CD4-positive, alpha-beta memory T cell (primary cell): Measurements from ENCODE around the gene TRIM8. TPM values are rescaled to one million over a fixed set of nuclear protein-coding genes. Genes with fewer than 3 reads are reported as not detected.
A peak's percentile ranks its signal among the peaks of the same experiment; 100 is the strongest.

ENCODE experiments used
- CTCF ChIA-PET: fragments of 350-600 bp; sonication (Branson Sonifier 250); formaldehyde crosslinking; loops from one replicate; lab custom pipeline; 2021; ENCODE audit warnings: inconsistent platforms; ENCODE audit not compliant: partially characterized antibody; lab: Charles Lee
- POLR2A ChIA-PET: fragments of 350-600 bp; sonication (Branson Sonifier 250); formaldehyde crosslinking; loops from one replicate; lab custom pipeline; 2021; ENCODE audit not compliant: partially characterized antibody; lab: Charles Lee
- DNase-seq, 5 donors: peaks; one replicate each; pipeline versions ENCODE4 v3.0.0 to v3.0.0-alpha.2; 2020 to 2022; ENCODE audit warnings: mixed read lengths in 1 of 5
- H3K27ac ChIP-seq: one replicate; pipeline ENCODE4 v1.7.0; 2013; ENCODE audit warnings: low read depth, low read length
- H3K27me3 ChIP-seq: 2 replicates; pipeline ENCODE4 v1.7.0; 2013; ENCODE audit warnings: mild to moderate bottlenecking, low read length, moderate library complexity; ENCODE audit not compliant: insufficient read depth
- H3K36me3 ChIP-seq: 2 replicates; pipeline ENCODE4 v1.7.0; 2013; ENCODE audit warnings: mild to moderate bottlenecking, low read length, moderate library complexity; ENCODE audit not compliant: insufficient read depth
- H3K4me1 ChIP-seq: 2 replicates; pipeline ENCODE4 v1.7.0; 2013; ENCODE audit warnings: mild to moderate bottlenecking, low read length, moderate library complexity; ENCODE audit not compliant: insufficient read depth
- H3K4me3 ChIP-seq, 2 donors: one replicate each; pipeline ENCODE4 v1.7.0; 2013; ENCODE audit warnings: low read length in 2 of 2, mild to moderate bottlenecking in 1 of 2
- H3K9me3 ChIP-seq, 2 donors: one replicate each; pipeline ENCODE4 v1.7.0; 2013; ENCODE audit warnings: low read length in 2 of 2, control low read depth in 1 of 2; ENCODE audit not compliant: control insufficient read depth in 1 of 2
- H3K27ac Mint-ChIP-seq, 7 donors: one replicate each; pipeline ENCODE4 v1.8.0; 2020 to 2021; ENCODE audit warnings: mixed read lengths in 7 of 7, mild to moderate bottlenecking in 6 of 7, inconsistent platforms in 3 of 7, moderate library complexity in 3 of 7
- H3K27me3 Mint-ChIP-seq, 2 donors: one replicate each; pipeline ENCODE4 v1.8.0; 2020 to 2021; ENCODE audit warnings: mixed read lengths in 2 of 2
- H3K36me3 Mint-ChIP-seq, 2 donors: one replicate each; pipeline ENCODE4 v1.8.0; 2020 to 2021; ENCODE audit warnings: mixed read lengths in 2 of 2, inconsistent platforms in 1 of 2, mild to moderate bottlenecking in 1 of 2
- H3K4me1 Mint-ChIP-seq, 4 donors: one replicate each; pipeline ENCODE4 v1.8.0; 2020 to 2021; ENCODE audit warnings: mixed read lengths in 4 of 4, mild to moderate bottlenecking in 1 of 4
- H3K4me3 Mint-ChIP-seq, 8 donors: one replicate each; pipeline ENCODE4 v1.8.0; 2020 to 2021; ENCODE audit warnings: mixed read lengths in 8 of 8, mild to moderate bottlenecking in 7 of 8, moderate library complexity in 6 of 8, inconsistent platforms in 3 of 8
- H3K9me3 Mint-ChIP-seq, 8 donors: one replicate each; pipeline ENCODE4 v1.8.0; 2020 to 2021; ENCODE audit warnings: mixed read lengths in 8 of 8, mild to moderate bottlenecking in 5 of 8, inconsistent platforms in 3 of 8, moderate library complexity in 1 of 8
- intact Hi-C: fragments of 100-400 bp; cut with micrococcal nuclease; formaldehyde crosslinking; loops from one replicate; pipeline ENCODE4 v1.15.1; 2023
- polyA plus RNA-seq, 2 donors: library from polyadenylated mRNA; unstranded; fragments of 300-500 nt; fragmentation: Illumina TruSeq; gene quantifications; one replicate each; pipeline ENCODE4 v1.2.3, GENCODE V29; 2021
- total RNA-seq, 2 experiments: library from RNA; stranded (reverse); gene quantifications; one replicate each; pipeline ENCODE4 v1.2.3, GENCODE V29; 2021

The TRIM8 gene
- total and polyA plus RNA-seq, 4 experiments from 2014 or later, result 33.0 to 71.6 (median 62.4) TPM

GRCh38 chr10:102608487-102608886 is 35.8 kb upstream of the TRIM8 start:
- Mint-ChIP-seq H3K27me3 (no peaks in the 10 kb centered on the region), H3K36me3 (peaks cover 11 to 14% of the 10 kb centered on the region in 2 donors), H3K4me3 (no peak overlapping the region), H3K27ac (peak overlapping the region in 6 of 7 donors; percentile 16 to 66 (median 42)), H3K9me3 (no peaks in the 10 kb centered on the region), H3K4me1 (peaks cover 27 to 53% (median 33%) of the 10 kb centered on the region in 4 donors)
- intact Hi-C loops, result no loop called here
- no peaks in the 10 kb centered on the region for H3K27me3 ChIP-seq
- ChIA-PET POLR2A (interaction anchor here (0.7 to 1.0 kb wide), 2 partner anchors 23 to 36 kb away, joined by 3 to 4 read pairs; partner anchors contain the start of gene TRIM8), CTCF (interaction anchor here (0.7 to 3.2 kb wide), 2 partner anchors 36 to 110 kb away, joined by 3 to 10 read pairs; partner anchors contain the start of gene TRIM8)
- no peak overlapping the region for H3K27ac ChIP-seq
- H3K4me3 ChIP-seq, result no peak overlapping the region
- DNase-seq, result no peak
- peaks cover 38% of the 10 kb centered on the region for H3K4me1 ChIP-seq
- H3K9me3 ChIP-seq, result no peaks in the 10 kb centered on the region
- peaks cover 9% of the 10 kb centered on the region for H3K36me3 ChIP-seq

GRCh38 chr10:102610441-102610887 is 33.8 kb upstream of the TRIM8 start:
- DNase-seq, result peak; percentile 33 to 58 (median 45)
- Histone ChIP-seq H3K27me3 (no peaks in the 10 kb centered on the region), H3K27ac (peak overlapping the region; percentile 27), H3K36me3 (no peaks in the 10 kb centered on the region), H3K4me3 (no peak overlapping the region), H3K9me3 (no peaks in the 10 kb centered on the region), H3K4me1 (peaks cover 44% of the 10 kb centered on the region)
- peak overlapping the region in 6 of 8 donors; percentile 7 to 55 (median 34) for H3K4me3 Mint-ChIP-seq
- ChIA-PET POLR2A (interaction anchor here (2.0 to 4.8 kb wide), 2 partner anchors 14 to 35 kb away, joined by 5 to 53 read pairs; partner anchors contain the start of gene TRIM8), CTCF (interaction anchor here (1.8 to 2.2 kb wide), 2 partner anchors 15 to 34 kb away, joined by 6 to 7 read pairs; partner anchors contain the start of gene TRIM8)
- H3K4me1 Mint-ChIP-seq, result peaks cover 27 to 57% (median 36%) of the 10 kb centered on the region in 4 donors
- intact Hi-C loops, result no loop called here
- no peaks in the 10 kb centered on the region for H3K9me3 Mint-ChIP-seq
- H3K36me3 Mint-ChIP-seq, result peaks cover 0 to 9% of the 10 kb centered on the region in 2 donors
- H3K27ac Mint-ChIP-seq, result peak overlapping the region; percentile 94 to 99 (median 99)
- H3K27me3 Mint-ChIP-seq, result no peaks in the 10 kb centered on the region

- Mint-ChIP-seq H3K36me3 (peaks cover 0 to 10% of the 10 kb centered on the region in 2 donors), H3K27me3 (no peaks in the 10 kb centered on the region), H3K4me1 (peaks cover 27 to 54% (median 36%) of the 10 kb centered on the region in 4 donors), H3K4me3 (peak overlapping the region in 6 of 8 donors; percentile 30 to 72 (median 42)), H3K27ac (peak overlapping the region; percentile 94 to 99 (median 99)), H3K9me3 (no peaks in the 10 kb centered on the region)
- Histone ChIP-seq H3K9me3 (no peaks in the 10 kb centered on the region), H3K27me3 (no peaks in the 10 kb centered on the region), H3K36me3 (peaks cover 5% of the 10 kb centered on the region), H3K27ac (peak overlapping the region; percentile 27), H3K4me1 (peaks cover 44% of the 10 kb centered on the region), H3K4me3 (no peak overlapping the region)
- ChIA-PET POLR2A (interaction anchor here (0.8 to 4.8 kb wide), 12 partner anchors 9 to 212 kb away, joined by 3 to 53 read pairs (median 5); partner anchors contain the start of genes ARL3, SFXN2 and TRIM8), CTCF (interaction anchor here (0.9 to 2.2 kb wide), 6 partner anchors 16 to 382 kb away, joined by 3 to 10 read pairs (median 4); partner anchors contain the start of gene TRIM8)
- DNase-seq, result peak in 1 of 5 donors; percentile 20
- intact Hi-C loops, result loop anchor here (1.0 to 2.0 kb wide), 2 partner anchors 31 to 63 kb away; no protein-coding TSS in a partner anchor
Measured at GRCh38 chr10:102611514-102612087, 32.7 kb upstream of the TRIM8 start.

GRCh38 chr10:102612964-102613275 is 31.4 kb upstream of the TRIM8 start:
- intact Hi-C loops, result loop anchor here (1.0 to 2.0 kb wide), 2 partner anchors 30 to 61 kb away; no protein-coding TSS in a partner anchor
- Histone ChIP-seq H3K4me1 (peaks cover 44% of the 10 kb centered on the region), H3K4me3 (no peak overlapping the region), H3K27me3 (no peaks in the 10 kb centered on the region), H3K27ac (peak overlapping the region; percentile 70), H3K36me3 (peaks cover 18% of the 10 kb centered on the region), H3K9me3 (no peaks in the 10 kb centered on the region)
- peak; percentile 64 to 78 (median 73) for DNase-seq
- no peaks in the 10 kb centered on the region for H3K9me3 Mint-ChIP-seq
- POLR2A ChIA-PET, result interaction anchor here (1.0 to 4.8 kb wide), 9 partner anchors 8 to 213 kb away, joined by 3 to 53 read pairs (median 5); partner anchors contain the start of genes ARL3, SFXN2 and TRIM8
- CTCF ChIA-PET, result interaction anchor here (1.1 to 2.1 kb wide), 3 partner anchors 17 to 58 kb away, joined by 3 to 10 read pairs (median 8); no protein-coding TSS in a partner anchor
- peaks cover 27 to 51% (median 36%) of the 10 kb centered on the region in 4 donors for H3K4me1 Mint-ChIP-seq
- H3K36me3 Mint-ChIP-seq, result peaks cover 6 to 22% of the 10 kb centered on the region in 2 donors
- H3K27me3 Mint-ChIP-seq, result no peaks in the 10 kb centered on the region
- H3K4me3 Mint-ChIP-seq, result peak overlapping the region; percentile 35 to 84 (median 60)
- H3K27ac Mint-ChIP-seq, result peak overlapping the region; percentile 94 to 99 (median 99)

GRCh38 chr10:102613286-102613685 is 31.0 kb upstream of the TRIM8 start:
- intact Hi-C loops, result loop anchor here (2.0 kb wide), 1 partner anchor 30 kb away; no protein-coding TSS in a partner anchor
- CTCF ChIA-PET, result interaction anchor here (1.1 to 1.7 kb wide), 2 partner anchors 18 to 57 kb away, joined by 3 to 8 read pairs; no protein-coding TSS in a partner anchor
- H3K27me3 Mint-ChIP-seq, result no peaks in the 10 kb centered on the region
- POLR2A ChIA-PET, result interaction anchor here (1.3 to 4.8 kb wide), 3 partner anchors 19 to 32 kb away, joined by 5 to 53 read pairs (median 5); partner anchors contain the start of gene TRIM8
- Histone ChIP-seq H3K4me1 (peaks cover 44% of the 10 kb centered on the region), H3K27me3 (no peaks in the 10 kb centered on the region), H3K27ac (peak overlapping the region; percentile 70), H3K36me3 (peaks cover 22% of the 10 kb centered on the region), H3K9me3 (no peaks in the 10 kb centered on the region), H3K4me3 (no peak overlapping the region)
- peaks cover 10 to 26% of the 10 kb centered on the region in 2 donors for H3K36me3 Mint-ChIP-seq
- peaks cover 27 to 49% (median 36%) of the 10 kb centered on the region in 4 donors for H3K4me1 Mint-ChIP-seq
- H3K9me3 Mint-ChIP-seq, result no peaks in the 10 kb centered on the region
- peak overlapping the region; percentile 94 to 99 (median 99) for H3K27ac Mint-ChIP-seq
- DNase-seq, result peak in 2 of 5 donors; percentile 28 to 50
- peak overlapping the region in 7 of 8 donors; percentile 35 to 84 (median 63) for H3K4me3 Mint-ChIP-seq

- ChIA-PET POLR2A (interaction anchor here (1.3 to 4.8 kb wide), 3 partner anchors 18 to 32 kb away, joined by 5 to 53 read pairs (median 5); partner anchors contain the start of gene TRIM8), CTCF (interaction anchor here (0.9 to 2.0 kb wide), 5 partner anchors 18 to 57 kb away, joined by 3 to 9 read pairs (median 3); partner anchors contain the start of gene TRIM8)
- Mint-ChIP-seq H3K4me3 (no peak overlapping the region), H3K9me3 (no peaks in the 10 kb centered on the region), H3K36me3 (peaks cover 15 to 30% of the 10 kb centered on the region in 2 donors), H3K27me3 (no peaks in the 10 kb centered on the region), H3K4me1 (peaks cover 27 to 47% (median 36%) of the 10 kb centered on the region in 4 donors), H3K27ac (peak overlapping the region; percentile 94 to 99 (median 99))
- no peak for DNase-seq
- Histone ChIP-seq H3K4me1 (peaks cover 44% of the 10 kb centered on the region), H3K9me3 (no peaks in the 10 kb centered on the region), H3K27ac (peak overlapping the region; percentile 70), H3K27me3 (no peaks in the 10 kb centered on the region), H3K4me3 (no peak overlapping the region), H3K36me3 (peaks cover 26% of the 10 kb centered on the region)
- intact Hi-C loops, result loop anchor here (2.0 kb wide), 1 partner anchor 29 kb away; no protein-coding TSS in a partner anchor
Measured at GRCh38 chr10:102613785-102614184, 30.5 kb upstream of the TRIM8 start.
